Anterior cingulate cortex (tissue), 58 donors: ENCODE data around the gene FRY.
A peak's percentile ranks its signal among the peaks of the same experiment; 100 is the strongest.

Experiments
- DNase-seq, 58 donors: peaks; one replicate each; lab custom pipeline; 2025; lab: John Stamatoyannopoulos, UW

The FRY gene

DNA sequence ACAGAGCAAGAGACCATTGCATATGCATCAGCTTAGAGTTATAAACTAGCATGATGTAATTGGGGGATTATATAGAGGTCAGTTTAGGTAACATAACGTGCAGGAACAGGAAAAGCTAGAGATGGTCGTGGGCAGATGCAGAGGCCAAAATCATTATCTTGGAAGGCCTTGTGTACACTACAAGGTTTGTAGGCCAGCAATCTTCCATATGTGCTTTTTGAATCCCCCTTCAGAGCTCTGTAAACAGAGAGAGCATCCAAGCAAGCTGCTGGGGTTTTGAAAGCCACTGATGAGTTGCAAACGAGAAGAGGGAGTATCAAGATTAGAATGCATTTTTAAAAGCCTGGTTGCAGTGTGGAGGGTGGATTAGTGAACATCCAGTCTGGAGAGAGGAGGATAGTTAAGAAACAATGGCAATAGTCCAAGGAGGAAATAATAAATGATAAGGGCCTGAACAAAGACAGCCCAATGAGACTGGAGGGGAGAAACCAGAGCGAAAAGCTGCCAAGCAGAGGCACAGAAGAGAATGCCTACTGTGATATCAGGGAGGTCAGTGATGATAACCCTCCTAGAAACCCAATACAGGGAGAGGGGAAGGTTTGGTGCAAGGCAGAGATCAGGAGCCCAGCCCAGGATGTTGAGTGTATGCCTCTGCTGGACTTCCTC lies 174.0 kb downstream of the FRY start:
- no peak for DNase-seq

DNA sequence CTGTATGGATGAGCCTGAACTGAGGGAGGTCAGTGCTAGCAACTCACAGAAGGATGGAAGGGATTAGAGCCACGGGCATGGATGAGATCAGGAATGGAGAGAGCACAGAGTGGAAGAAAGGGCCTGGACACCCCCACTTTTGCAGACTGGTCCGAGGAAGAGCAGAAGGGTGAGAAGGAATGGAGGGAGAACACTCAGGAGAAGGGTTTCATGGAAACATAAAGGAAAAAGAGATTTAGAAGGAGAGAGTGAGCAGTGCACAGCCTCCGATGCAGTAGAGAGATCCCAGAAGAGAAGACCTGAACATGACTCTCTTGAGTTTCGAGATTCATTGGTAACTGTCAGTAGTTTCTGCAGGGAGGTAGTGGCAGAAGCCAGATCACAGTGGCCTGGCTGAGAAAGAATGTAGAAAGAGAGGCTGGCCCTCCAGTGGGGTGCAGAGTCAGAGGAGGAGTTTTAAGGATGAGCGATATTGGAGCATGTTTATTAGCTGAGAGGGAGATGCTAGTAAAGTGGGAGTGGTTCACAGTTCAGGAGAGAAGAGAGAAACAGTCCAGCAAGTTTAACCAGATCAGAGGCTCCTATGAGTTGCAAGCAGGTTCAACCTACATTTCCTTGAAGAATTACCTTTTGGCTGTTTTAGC lies 174.6 kb downstream of the FRY start:
- DNase-seq = no peak

DNA sequence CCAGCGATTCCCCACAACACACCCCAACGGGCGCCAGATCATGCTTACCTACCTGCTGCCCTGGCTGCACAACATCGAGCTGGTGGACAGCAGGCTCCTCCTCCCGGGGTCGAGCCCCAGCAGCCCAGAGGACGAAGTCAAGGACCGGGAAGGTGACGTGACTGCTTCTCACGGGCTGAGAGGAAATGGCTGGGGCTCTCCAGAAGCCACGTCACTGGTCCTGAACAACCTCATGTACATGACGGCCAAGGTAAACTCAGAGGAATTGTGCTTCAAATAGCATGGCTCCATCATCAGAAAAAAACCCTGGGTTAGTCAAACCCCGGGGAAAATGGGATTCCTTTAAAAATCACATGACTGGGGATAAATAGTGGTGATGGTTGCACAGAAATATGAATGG lies 177.3 kb downstream of the FRY start:
- no peak for DNase-seq

DNA sequence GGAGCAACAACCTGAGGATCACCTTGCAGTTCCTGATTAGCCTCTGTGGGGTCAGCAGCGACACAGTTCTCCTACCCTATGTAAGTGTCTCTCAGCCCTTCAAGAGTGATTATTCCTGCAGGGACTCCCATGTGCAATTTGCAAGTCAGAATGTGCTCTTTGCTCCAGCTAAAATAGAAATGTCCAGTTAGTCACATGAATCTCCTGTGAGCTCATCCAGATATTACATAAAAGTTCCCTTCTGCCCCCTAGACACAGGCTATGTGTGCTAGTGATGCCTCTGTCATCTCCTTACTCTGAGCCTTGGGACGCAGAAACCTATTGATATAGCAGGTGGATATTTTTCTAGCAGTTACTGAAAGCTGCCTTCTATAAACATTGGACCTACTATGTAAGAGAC lies 178.1 kb downstream of the FRY start:
- no peak for DNase-seq

DNA sequence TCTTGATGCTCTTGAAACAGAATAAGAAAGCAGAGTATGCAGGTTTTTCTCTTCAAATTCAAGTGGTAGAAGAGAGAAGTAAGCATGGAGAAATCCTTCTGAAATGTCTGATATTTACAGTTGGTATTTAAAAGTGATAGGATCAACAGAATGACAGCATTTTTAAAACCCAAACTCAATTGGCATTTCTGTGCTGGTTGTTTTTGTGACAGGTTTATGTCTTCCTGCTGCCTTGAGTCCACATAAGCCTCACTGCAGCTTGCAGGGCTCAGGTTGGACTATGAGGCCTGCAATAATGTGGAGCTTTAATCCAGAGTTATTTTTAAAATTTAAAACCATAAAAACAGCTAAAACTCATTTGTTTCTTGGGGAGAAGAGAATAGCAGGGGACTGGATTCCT lies 178.5 kb downstream of the FRY start:
- no peak for DNase-seq

DNA sequence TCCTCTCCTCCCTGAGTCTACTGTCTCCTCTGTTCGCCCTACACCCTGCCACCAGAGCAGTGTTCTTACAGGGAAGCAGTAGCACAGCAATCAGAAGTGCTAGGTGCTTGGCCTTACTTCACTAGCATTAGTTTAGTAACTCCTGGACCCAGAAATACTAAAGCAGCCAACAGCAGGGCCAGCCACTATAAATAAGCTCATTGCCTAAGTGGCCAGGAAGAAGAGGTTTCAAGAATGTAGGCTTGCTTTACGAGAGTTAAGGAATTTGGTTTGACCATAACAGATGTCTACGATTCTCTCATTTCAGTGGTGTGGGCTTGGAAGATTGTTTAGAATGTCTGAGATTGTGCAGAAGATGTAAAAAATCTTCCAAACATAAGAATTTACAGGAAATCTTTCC lies 180.2 kb downstream of the FRY start:
- no peak for DNase-seq

DNA sequence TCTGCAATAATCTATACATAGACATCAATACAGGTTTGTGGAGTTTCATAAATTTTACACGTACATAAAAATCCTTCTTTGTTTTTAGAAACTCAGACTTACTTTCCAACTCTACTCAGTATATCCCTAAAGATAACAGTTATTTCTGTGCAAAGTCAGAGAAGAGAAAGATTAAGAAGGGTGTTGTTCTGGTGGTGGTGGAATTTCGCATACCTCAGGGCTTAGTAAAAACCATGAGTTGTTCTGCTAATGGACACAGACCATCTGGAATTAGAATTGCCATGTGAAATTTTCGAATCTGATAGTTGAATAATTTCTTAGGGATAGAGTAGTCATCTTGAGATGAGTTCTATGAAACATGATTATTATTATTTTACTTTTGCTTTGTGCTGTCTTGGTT lies 180.8 kb downstream of the FRY start:
- no peak for DNase-seq

DNA sequence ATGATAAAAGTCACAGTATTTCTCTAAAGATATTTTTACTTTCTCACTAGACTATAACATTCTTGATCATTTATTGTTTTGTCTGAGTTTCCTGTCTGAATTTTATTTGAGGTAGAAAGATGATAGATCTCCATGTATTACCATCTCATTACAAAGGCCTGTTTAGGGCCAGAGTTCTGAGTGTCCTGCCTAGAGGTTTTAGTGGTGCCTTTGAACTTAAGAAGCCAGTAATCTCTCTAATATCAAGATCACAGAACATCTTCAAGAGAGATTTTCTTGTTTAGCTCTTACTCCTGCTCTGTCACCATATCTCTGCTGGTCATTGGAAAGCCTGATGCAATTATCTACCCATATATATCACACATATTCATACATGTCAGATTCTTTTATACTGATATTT lies 182.1 kb downstream of the FRY start:
- no peak for DNase-seq

DNA sequence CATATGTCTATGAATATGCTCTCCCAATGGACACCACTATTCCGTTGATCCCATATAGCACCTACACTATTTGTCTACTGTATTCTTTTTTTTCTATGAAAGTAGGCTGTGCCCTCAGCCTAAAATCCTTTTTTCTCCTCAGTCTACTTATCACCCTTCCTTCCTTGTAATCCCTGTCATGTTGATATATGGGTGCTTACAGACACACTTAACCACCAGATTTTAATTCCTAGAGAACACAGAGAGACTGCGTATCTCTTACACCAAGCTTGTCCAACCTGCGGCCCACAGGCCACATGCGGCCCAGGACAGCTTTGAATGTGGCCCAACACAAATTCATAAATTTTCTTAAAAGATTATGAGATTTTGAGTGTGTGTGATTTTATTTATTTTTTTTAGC lies 182.5 kb downstream of the FRY start:
- DNase-seq = no peak

DNA sequence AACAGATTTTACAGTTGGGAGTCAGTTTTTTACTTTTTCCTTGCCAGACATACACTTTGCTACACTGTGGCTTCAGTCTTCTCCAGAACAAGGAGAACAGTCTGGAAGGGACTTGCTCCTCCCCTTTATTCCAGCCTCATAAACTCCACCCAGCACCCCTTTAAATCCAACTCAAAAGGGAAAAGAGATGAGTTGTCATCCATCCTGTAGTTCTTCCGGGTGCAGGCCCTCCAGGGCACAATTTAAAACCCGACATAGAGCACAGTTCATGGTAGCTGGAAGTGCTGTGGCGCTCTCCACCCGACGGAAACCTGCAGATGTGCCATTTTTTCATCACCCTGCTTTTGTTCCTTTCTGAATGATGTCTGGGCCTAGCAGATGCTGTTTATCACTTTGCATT lies 184.7 kb downstream of the FRY start:
- no peak for DNase-seq

DNA sequence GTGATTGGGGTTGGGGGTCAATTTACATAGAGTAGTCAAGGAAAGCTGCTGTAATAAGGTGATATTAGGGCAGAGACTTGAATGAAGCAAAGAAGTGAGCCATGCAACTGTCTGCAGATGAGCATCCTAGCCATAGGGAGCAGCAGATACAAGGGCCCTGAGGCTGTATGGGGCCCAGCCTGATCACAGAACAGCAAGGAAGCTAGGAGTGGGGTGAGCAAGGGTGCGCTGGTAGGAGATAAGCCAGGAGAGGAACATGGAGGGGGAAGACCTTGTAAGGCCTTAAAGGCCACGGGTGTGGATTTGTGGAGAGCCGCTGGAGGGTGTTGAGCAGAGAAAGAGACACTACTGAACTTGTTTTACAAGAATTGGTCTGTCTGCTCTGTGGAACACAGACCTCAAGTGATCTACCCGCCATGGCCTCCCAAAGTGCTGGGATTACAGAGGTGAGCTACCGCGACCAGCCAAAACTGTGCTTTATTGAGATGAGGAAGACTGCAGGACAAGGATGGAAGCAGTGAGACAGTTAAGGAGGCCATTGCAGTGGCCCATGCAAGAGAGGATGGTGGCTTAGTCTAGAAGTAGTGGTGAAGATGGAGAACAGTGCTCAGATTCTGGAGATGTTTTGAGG lies 190.6 kb downstream of the FRY start:
- DNase-seq = no peak

DNA sequence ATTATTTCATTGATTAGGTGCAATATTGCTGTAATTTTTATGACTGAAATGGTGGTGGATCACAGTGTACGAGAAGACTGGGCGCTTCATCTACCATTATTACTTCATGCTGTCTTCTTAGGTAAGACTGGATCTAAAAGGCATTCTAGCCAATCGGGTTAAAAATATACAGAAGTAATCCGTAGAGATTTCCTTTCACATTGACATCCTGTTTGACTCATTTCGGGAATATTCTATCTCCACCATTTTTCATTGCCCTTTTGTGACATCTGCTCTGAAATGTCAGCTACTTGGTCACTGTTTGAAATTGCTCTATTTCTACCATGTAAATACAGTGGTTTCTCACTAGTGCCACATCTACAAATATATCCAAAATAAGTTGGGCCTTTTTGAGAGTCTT lies 193.3 kb downstream of the FRY start:
- no peak for DNase-seq

DNA sequence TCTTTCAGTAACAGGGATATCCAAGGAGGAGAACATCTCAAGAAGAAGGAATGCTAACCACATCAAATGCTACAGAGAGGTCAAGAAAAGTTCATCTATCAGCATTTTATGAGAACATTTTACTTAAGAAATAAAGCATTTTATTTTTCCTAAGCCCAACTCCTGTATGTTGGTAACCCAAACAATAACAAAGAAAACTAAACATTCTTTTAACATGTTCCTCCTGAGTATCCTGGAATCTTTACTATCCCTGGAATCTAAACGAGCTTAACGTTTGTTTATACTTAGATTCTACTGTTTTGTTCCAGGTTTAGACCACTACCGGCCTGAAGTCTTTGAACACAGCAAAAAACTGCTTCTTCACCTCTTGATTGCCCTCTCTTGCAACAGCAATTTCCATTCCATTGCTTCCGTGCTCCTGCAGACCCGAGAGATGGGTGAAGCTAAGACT lies 193.9 kb downstream of the FRY start:
- DNase-seq = no peak

DNA sequence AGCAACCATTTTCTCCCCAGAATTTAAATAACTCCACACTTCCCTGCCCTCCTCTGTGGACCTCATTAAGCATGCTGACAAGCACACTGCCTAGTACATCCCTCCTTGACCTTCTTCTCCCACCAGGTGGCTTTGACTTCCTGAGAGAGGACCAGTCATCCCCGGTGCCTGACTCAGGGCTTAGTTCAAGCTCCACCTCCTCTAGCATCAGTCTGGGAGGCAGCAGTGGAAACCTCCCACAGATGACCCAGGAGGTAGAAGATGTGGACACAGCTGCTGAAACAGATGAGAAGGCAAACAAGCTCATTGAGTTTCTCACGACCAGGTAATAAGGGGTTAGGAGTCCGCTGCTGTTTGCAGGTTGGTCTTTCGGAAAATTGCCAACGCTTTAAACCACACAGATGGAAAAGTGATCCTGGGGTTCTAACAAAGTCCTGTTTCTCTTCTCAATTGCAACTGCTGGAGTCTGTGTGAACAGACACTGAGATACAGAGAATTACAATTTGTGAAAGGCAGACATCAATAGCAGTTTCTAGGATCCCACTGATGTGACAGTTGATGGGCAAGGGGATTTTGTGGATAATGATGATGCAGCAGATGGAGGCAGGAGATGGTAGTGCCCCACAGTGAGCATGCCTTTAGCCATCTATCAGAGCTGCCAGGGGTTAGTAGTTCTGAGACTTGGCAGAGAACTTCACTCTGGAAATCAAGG lies 196.9 kb downstream of the FRY start:
- DNase-seq = no peak

DNA sequence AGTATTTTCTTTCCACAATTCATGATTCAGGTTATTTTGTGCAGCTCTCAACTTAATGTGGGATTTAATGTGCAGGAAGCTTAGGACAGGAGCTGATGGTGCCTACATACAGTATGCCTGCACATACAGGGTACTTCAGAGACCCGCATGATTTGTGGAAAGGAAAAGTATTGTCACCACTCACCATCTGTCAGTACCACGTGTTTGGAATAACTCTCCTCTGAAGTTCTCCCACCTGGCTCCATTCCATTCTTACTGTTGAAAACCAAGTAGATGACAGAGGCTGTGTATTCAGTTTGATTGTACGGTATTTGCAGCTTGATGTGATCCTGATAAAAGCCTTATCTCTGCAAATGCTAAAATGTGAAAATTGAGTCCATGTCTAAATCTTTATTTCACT lies 197.9 kb downstream of the FRY start:
- DNase-seq = peak in 7 of 58 donors; percentile 3 to 42 (median 8)

DNA sequence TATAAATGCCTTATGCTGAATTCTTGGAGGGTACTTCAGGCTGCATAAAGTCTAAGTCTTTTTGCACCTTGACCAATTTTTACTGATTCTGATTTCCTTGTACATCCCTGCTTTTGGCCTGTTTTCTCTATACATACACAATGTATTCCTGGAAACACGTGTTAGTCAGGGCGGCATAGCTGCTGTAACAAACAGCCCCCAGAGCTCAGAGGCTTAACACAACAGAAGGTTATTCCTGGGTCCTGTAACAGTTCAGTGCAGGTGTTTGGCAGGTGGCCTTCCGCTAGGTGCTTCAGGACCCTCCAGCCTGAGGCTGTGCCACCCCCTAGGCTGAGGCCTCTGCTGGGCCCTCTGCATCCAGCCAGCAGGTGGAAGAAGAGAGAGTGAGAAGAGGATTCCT lies 200.7 kb downstream of the FRY start:
- no peak for DNase-seq

DNA sequence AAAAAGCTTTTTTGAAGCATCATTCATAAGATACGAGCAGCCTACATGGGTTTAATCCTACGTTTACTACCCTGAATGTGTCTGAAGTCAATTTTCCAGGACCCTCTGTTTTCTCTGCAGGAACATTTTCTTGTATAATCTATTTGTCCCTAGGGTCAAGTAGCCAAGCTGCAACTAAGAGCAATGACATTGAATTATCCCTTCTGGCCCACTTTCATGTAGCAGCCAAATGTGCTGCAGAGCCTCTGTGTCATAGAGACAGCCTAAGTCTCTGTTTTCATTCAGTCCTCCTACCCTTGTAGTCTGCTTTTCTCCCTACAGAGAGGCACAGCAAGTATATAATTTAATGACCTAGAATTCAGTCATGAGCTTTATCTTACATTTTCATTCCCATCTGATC lies 201.5 kb downstream of the FRY start:
- DNase-seq = no peak

DNA sequence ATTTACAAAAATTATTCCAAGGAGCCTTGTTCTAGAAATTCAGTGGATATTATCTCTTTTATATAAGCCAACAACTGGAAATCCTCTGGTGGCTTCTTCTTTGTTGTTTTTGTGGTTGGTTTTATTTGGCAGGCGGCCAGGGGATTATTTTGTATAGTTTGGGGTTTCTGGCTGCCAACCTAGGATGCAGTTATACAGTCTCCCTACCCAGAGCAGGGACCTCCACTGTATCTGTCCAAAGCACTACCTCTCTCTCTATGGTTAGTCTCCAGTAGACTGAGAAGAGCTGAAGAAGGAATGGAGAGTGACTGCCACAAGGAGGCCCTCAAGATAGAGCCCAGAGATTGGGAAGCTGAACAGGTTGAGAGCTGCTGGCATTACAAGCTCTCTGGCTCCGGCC lies 203.3 kb downstream of the FRY start:
- DNase-seq = no peak

DNA sequence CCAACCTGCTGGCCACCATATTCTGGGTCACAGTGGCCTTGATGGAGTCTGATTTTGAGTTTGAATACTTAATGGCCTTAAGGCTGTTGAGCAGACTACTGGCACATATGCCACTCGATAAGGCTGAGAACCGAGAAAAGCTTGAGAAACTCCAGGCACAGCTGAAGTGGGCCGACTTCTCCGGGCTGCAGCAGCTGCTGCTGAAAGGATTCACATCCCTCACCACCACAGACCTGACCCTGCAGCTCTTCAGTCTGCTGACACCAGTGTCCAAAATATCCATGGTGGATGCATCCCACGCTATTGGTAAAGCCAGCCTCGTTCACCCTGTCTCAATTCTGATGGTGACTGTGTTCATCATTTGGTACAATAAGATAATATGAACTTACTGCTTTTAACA lies 206.1 kb downstream of the FRY start:
- DNase-seq = no peak

DNA sequence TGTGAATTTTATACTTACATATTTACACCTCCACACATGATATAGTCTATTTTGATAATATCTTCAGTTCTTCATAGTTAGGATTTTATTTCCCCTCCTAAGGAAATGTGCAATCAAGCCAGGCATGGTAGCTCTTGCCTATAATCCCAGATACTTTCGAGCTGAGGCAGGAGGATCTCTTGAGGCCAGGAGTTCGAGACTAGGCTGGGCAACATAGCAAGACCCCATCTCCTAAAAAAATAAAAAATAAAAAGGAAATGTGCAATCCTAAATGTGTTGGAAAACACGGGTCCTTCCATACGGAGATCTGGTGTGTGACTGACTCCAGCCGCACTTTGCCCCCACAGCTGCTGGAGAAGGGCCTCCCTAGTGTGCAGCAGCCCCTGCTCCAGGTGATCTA lies 212.1 kb downstream of the FRY start:
- no peak for DNase-seq

DNA sequence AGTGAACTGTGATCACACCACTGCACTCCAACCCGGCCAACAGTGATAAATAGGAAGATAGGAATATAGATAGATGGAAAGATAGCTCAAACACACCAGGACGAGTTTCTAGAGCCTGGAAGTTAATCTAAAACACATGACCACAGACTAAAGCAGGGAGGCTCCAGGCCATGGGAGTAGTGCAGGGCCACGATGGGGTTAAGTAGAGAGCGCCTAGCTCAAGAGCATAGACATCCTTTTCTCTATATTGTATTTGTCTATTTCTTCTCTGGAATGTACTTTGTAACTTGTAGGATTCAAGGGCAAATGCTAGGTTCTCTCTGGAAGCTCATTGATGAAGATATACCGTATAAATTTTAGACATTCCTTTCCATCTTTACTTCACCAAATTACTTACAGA lies 214.0 kb downstream of the FRY start:
- DNase-seq = no peak

DNA sequence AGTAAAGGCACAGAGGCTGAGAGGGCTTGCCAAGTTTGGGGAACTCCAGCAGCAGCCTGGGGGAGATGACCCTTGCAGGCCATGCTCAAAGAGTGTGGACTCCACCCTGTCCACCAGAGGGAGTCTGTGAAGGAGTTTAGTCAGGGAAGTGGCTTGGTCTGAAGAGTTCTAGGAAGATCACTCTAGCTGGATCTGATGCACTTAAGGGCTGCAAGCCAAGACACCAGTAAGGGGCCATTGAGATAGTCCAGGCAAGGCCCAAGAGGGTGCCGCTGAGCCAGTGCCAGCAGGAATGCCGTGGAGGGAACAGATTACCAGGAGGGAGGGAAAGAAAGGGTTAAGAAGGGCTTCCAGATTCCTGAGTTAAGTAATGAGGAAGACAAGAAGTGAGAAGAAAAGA lies 214.9 kb downstream of the FRY start:
- peak in 5 of 58 donors; percentile 6 to 26 (median 15) for DNase-seq
